ENCODE measurements around the gene MFSD11.

- TF ChIP-seq, protein P1, sequence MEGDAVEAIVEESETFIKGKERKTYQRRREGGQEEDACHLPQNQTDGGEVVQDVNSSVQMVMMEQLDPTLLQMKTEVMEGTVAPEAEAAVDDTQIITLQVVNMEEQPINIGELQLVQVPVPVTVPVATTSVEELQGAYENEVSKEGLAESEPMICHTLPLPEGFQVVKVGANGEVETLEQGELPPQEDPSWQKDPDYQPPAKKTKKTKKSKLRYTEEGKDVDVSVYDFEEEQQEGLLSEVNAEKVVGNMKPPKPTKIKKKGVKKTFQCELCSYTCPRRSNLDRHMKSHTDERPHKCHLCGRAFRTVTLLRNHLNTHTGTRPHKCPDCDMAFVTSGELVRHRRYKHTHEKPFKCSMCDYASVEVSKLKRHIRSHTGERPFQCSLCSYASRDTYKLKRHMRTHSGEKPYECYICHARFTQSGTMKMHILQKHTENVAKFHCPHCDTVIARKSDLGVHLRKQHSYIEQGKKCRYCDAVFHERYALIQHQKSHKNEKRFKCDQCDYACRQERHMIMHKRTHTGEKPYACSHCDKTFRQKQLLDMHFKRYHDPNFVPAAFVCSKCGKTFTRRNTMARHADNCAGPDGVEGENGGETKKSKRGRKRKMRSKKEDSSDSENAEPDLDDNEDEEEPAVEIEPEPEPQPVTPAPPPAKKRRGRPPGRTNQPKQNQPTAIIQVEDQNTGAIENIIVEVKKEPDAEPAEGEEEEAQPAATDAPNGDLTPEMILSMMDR (IDR thresholded peaks at IDR 0.05; ENCODE audit: insufficient read depth, low read length): no peak
- TF ChIP-seq GABPA (IDR thresholded peaks at IDR 0.05; ENCODE audit: low read depth): no peak
Measured at GRCh38 chr17:76689859-76690258, 48.1 kb upstream of the MFSD11 start.

All from HL-60 (cell line).